Colonic mucosa (tissue), 4 donors: ENCODE measurements around the gene STK24. TPM values are rescaled to one million over a fixed set of nuclear protein-coding genes. Genes with fewer than 3 reads are reported as not detected.
A peak's percentile ranks its signal among the peaks of the same experiment; 100 is the strongest.

ENCODE experiments used
- DNase-seq: peaks from one replicate; pipeline ENCODE4 v3.0.0-alpha.2; 2020
- H3K27ac ChIP-seq: fragments of 200-600 bp; one replicate; pipeline ENCODE4 v1.8.0; 2021
- H3K27me3 ChIP-seq: fragments of 200-600 bp; one replicate; pipeline ENCODE4 v1.8.0; 2021
- H3K36me3 ChIP-seq: fragments of 200-600 bp; one replicate; pipeline ENCODE4 v1.8.0; 2021
- H3K4me1 ChIP-seq: fragments of 200-600 bp; one replicate; pipeline ENCODE4 v1.8.0; 2021; ENCODE audit warnings: mild to moderate bottlenecking
- H3K4me3 ChIP-seq: fragments of 200-600 bp; one replicate; pipeline ENCODE4 v1.8.0; 2021
- H3K9ac ChIP-seq, 2 donors: one replicate each; pipeline ENCODE4 v1.7.0; 2013; ENCODE audit warnings: control low read depth in 2 of 2, low read depth in 2 of 2, low read length in 2 of 2
- H3K9me3 ChIP-seq: fragments of 200-600 bp; one replicate; pipeline ENCODE4 v1.8.0; 2021
- intact Hi-C: fragments of 100-400 bp; cut with DNase I; formaldehyde crosslinking; loops from one replicate; pipeline ENCODE4 v1.14.1; 2022
- total RNA-seq, 2 donors: library from RNA; stranded (reverse); fragmentation: NEBNext Ultra II Directional in 1 of 2; extraction: Animal tissue kit (Norgen Biotek cat#: 25700) in 1 of 2; gene quantifications; one replicate each; pipeline ENCODE4 v1.2.1, GENCODE V29; 2021
- TF ChIP-seq, protein P1 (sequence below): fragments of 200-600 bp; IDR thresholded peaks from one replicate; pipeline ENCODE4 v1.8.0; 2022; ENCODE audit warnings: antibody characterized with exemption, mild to moderate bottlenecking
- donor health status: healthy.
- donor health status: DM: no; HTN: no; CAD: no.
- donor health status: DM: no; HTN: no; CAD: no.

STK24 gene
- total RNA-seq, 2 donors from 2014 or later = 160 to 206 TPM

DNA sequence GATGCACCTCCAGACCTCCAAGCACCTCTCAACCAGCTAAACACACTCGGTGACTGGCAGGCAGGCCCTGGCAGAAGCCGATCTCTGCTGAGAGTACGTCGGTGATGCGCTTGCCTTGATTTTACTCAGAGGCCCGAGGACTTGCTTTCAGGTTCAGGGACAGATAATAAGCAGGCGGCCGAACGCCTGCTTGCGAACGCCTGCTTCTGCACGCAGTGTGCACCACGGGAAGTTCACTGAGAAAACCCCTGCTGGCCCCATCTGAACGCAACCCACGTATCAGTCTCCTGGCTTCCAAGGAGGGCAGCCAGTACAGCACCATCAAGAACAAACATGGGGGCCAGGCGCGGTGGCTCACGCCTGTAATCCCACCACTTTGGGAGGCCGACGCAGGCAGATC lies 108.0 kb downstream of the STK24 start:
- no peaks in the 10 kb centered on the region for H3K27me3 ChIP-seq
- intact Hi-C loops = no loop called here
- no peak for DNase-seq
- no peak overlapping the region for H3K4me3 ChIP-seq
- H3K9me3 ChIP-seq = no peaks in the 10 kb centered on the region
- H3K27ac ChIP-seq = no peak overlapping the region
- no peaks in the 10 kb centered on the region for H3K4me1 ChIP-seq
- no peak overlapping the region for H3K9ac ChIP-seq
- TF ChIP-seq, protein P1, sequence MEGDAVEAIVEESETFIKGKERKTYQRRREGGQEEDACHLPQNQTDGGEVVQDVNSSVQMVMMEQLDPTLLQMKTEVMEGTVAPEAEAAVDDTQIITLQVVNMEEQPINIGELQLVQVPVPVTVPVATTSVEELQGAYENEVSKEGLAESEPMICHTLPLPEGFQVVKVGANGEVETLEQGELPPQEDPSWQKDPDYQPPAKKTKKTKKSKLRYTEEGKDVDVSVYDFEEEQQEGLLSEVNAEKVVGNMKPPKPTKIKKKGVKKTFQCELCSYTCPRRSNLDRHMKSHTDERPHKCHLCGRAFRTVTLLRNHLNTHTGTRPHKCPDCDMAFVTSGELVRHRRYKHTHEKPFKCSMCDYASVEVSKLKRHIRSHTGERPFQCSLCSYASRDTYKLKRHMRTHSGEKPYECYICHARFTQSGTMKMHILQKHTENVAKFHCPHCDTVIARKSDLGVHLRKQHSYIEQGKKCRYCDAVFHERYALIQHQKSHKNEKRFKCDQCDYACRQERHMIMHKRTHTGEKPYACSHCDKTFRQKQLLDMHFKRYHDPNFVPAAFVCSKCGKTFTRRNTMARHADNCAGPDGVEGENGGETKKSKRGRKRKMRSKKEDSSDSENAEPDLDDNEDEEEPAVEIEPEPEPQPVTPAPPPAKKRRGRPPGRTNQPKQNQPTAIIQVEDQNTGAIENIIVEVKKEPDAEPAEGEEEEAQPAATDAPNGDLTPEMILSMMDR = no peak
- peaks cover 10% of the 10 kb centered on the region for H3K36me3 ChIP-seq

DNA sequence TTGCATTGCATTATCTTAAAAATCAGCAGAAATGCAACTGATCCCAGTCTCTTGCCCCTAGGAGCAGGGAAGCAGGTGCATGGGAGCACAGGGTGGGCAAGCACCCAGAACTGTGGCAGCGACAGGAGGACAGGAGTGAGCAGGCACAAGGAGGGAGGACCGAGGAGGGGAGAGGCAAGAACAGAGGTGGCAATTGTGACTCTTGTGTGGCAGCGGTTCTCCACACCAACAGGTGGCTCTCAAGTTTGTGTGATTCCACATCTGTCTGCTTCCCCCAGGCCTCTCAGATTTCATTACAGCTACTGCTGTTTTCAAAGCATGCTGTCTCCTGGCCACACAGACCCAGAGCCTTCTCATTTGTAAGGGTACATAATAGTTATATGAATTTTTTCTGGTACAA lies 108.5 kb downstream of the STK24 start:
- intact Hi-C loops = no loop called here
- H3K27me3 ChIP-seq = no peaks in the 10 kb centered on the region
- TF ChIP-seq, protein P1 = no peak
- H3K27ac ChIP-seq = no peak overlapping the region
- no peaks in the 10 kb centered on the region for H3K9me3 ChIP-seq
- no peaks in the 10 kb centered on the region for H3K4me1 ChIP-seq
- no peak overlapping the region for H3K4me3 ChIP-seq
- H3K9ac ChIP-seq = no peak overlapping the region
- peaks cover 10% of the 10 kb centered on the region for H3K36me3 ChIP-seq
- DNase-seq = no peak

DNA sequence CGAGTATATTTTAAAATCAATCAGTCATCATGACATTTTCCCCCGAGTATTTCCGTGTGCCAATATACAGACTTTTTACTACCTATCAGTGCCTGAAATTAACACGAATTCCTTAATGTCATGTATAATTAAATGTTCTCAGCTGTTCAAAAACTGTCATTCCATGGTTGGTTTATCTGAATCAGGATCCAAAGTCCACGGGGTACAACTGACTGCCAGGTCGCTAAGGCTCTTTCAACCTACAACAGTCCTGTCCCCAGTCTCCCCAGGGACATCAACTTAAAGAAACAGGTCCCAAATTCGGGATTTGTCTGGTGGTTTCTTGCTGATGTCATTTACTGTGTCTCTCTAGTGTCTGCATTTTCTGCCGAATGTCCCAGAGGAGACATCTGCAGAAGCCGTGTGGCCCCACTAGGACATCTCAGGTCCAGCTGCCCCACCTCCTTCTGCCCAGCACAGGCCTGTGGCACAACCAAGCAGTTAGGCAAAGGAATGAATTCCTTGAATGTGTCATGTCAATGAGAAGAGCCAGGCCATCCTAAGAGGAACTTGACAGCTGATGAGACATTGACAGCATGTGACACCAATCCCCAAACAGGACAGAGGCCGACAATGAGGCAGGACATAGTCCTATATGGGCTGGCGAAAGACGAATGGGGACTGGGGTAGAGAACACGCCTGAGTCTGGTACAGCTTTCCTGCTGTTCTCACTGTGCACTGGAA lies 109.5 kb downstream of the STK24 start:
- intact Hi-C loops = no loop called here
- H3K36me3 ChIP-seq = peaks cover 9% of the 10 kb centered on the region
- H3K4me3 ChIP-seq = no peak overlapping the region
- H3K27me3 ChIP-seq = no peaks in the 10 kb centered on the region
- H3K9ac ChIP-seq = no peak overlapping the region
- TF ChIP-seq, protein P1 = no peak
- no peaks in the 10 kb centered on the region for H3K4me1 ChIP-seq
- DNase-seq = no peak
- H3K9me3 ChIP-seq = no peaks in the 10 kb centered on the region
- H3K27ac ChIP-seq = no peak overlapping the region

DNA sequence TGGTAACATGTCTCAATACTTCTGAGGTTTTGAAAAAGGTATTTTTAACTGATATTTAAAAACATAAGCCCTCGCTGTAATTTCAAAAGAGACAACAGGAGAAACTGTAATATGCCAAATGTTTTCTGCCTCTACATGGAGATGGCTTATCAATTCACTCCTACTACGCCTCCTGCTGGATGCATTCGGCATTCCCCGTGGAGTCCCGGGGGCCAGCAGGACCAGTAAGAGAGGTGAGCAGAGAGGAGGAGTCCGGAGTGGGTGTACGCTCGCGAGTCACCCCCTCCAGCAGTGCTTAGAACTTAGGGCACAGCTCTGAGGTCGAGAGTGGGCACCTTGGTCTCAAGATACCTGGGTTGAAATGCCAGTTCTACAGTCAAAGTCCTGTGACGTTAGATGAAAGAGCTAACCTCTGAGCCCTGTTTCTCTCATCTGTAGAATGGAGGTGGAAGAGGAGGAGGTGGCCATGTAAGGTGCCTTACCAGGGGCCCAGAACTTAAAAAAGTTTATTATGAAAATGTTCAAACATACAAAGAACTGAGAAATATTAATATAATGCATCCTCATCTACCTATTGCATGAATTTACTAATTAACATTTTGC lies 110.2 kb downstream of the STK24 start:
- DNase-seq = no peak
- no peak overlapping the region for H3K27ac ChIP-seq
- H3K27me3 ChIP-seq = no peaks in the 10 kb centered on the region
- TF ChIP-seq, protein P1 = peak; percentile 65
- intact Hi-C loops = no loop called here
- H3K36me3 ChIP-seq = peaks cover 3% of the 10 kb centered on the region
- H3K9ac ChIP-seq = no peak overlapping the region
- H3K9me3 ChIP-seq = no peaks in the 10 kb centered on the region
- H3K4me1 ChIP-seq = no peaks in the 10 kb centered on the region
- H3K4me3 ChIP-seq = no peak overlapping the region

DNA sequence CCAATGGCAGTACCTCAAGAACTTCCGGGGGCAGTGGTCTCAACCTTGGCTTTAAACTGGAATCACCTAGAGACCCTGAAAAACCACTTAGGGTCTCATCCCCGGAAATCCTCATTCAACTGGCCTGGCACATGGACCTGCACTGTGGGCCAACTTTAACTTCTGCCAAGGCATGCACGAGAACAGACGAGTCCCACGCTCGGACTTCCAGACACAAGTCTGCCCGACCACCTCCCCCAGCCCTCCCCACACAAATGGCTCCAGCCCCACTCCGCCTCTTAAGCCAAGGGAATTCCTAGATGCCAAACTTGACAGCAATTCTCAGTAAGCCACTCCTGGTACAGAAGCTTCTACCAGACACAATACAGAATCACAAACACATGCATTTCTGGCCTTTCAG lies 114.0 kb downstream of the STK24 start:
- H3K4me1 ChIP-seq = no peaks in the 10 kb centered on the region
- H3K36me3 ChIP-seq = peaks cover 3% of the 10 kb centered on the region
- no peak overlapping the region for H3K9ac ChIP-seq
- H3K4me3 ChIP-seq = no peak overlapping the region
- no peak overlapping the region for H3K27ac ChIP-seq
- no peaks in the 10 kb centered on the region for H3K27me3 ChIP-seq
- intact Hi-C loops = no loop called here
- no peak for DNase-seq
- TF ChIP-seq, protein P1 = no peak
- H3K9me3 ChIP-seq = no peaks in the 10 kb centered on the region
